Skin of body (tissue), 2 donors: ENCODE results near the gene KCNK3. TPM values are rescaled to one million over a fixed set of nuclear protein-coding genes. Genes with fewer than 3 reads are reported as not detected.
"Not testable (repeated sequence)": the region's sequence is repeated elsewhere in the genome, so short reads cannot be mapped to it uniquely, and the experiment has no call there.

Experiments used
- DNase-seq: peaks from one replicate; lab custom pipeline; 2025; lab: John Stamatoyannopoulos, UW
- total RNA-seq: library from RNA; depleted of rRNA; stranded (reverse); fragments of >200 nt; gene quantifications from one replicate; pipeline ENCODE4 v1.2.3, GENCODE V29; 2014

The KCNK3 gene
- total RNA-seq, 1 donor from 2014 or later, result 0.49 TPM

- no peak for DNase-seq
These were observed 36.8 kb downstream of the KCNK3 start for GRCh38 chr2:26729311-26729710.

GRCh38 chr2:26730549-26731344 is 38.2 kb downstream of the KCNK3 start:
- no peak for DNase-seq

GRCh38 chr2:26731714-26732113 is 39.2 kb downstream of the KCNK3 start:
- no peak for DNase-seq

- no peak for DNase-seq
These were observed 39.9 kb downstream of the KCNK3 start for GRCh38 chr2:26732446-26732845.

- no peak for DNase-seq
These were observed 40.9 kb downstream of the KCNK3 start for GRCh38 chr2:26733413-26733812.

GRCh38 chr2:26735097-26735496 is 42.6 kb downstream of the KCNK3 start:
- no peak for DNase-seq

GRCh38 chr2:26735883-26736588 is 43.5 kb downstream of the KCNK3 start:
- no peak for DNase-seq

- no peak for DNase-seq
These were observed 44.7 kb downstream of the KCNK3 start for GRCh38 chr2:26737221-26737620.

GRCh38 chr2:26738481-26738880 is 46.0 kb downstream of the KCNK3 start:
- no peak for DNase-seq

- no peak for DNase-seq
These were observed 47.0 kb downstream of the KCNK3 start for GRCh38 chr2:26739514-26739913.

GRCh38 chr2:26740346-26740745 is 47.8 kb downstream of the KCNK3 start:
- no peak for DNase-seq

GRCh38 chr2:26740890-26741302 is 48.4 kb downstream of the KCNK3 start:
- DNase-seq, result no peak

- DNase-seq, result no peak
These were observed 49.7 kb downstream of the KCNK3 start for GRCh38 chr2:26742048-26742770.

GRCh38 chr2:26743852-26744251 is 51.3 kb downstream of the KCNK3 start:
- DNase-seq, result no peak

GRCh38 chr2:26744953-26745352 is 52.4 kb downstream of the KCNK3 start:
- no peak for DNase-seq

GRCh38 chr2:26745609-26746327 is 53.2 kb downstream of the KCNK3 start:
- DNase-seq, result peak; percentile 37

GRCh38 chr2:26746934-26747333 is 54.4 kb downstream of the KCNK3 start:
- DNase-seq, result no peak

GRCh38 chr2:26749787-26750420 is 57.4 kb downstream of the KCNK3 start:
- DNase-seq, result not testable (repeated sequence)

GRCh38 chr2:26750467-26750866 is 57.9 kb downstream of the KCNK3 start:
- DNase-seq, result not testable (repeated sequence)

- no peak for DNase-seq
These were observed 60.1 kb downstream of the KCNK3 start for GRCh38 chr2:26752656-26753055.

GRCh38 chr2:26754539-26754938 is 62.0 kb downstream of the KCNK3 start:
- no peak for DNase-seq
